Measurements from ENCODE around the gene LAMP1.

DNA sequence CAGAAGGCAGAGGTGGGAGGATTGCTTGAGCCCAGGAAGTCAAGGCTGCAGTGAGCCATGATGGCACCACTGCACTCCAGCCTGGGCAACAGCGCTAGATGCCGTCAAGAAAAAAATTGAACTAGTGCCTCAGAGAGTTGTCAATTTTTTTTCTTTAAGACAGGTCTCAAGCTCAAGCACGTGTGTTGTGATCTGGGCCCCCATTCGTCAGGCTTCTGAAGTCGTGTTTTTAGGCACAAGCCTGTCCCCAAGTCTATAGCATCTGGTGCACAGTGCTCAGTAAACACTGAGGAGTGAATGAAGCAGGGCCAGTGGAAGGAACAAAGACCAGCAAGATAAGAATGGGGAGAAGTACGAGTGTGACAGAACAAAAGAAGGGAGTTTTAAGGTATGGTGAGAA is 23.7 kb upstream of the LAMP1 start:
- TF ChIP-seq, protein P1, sequence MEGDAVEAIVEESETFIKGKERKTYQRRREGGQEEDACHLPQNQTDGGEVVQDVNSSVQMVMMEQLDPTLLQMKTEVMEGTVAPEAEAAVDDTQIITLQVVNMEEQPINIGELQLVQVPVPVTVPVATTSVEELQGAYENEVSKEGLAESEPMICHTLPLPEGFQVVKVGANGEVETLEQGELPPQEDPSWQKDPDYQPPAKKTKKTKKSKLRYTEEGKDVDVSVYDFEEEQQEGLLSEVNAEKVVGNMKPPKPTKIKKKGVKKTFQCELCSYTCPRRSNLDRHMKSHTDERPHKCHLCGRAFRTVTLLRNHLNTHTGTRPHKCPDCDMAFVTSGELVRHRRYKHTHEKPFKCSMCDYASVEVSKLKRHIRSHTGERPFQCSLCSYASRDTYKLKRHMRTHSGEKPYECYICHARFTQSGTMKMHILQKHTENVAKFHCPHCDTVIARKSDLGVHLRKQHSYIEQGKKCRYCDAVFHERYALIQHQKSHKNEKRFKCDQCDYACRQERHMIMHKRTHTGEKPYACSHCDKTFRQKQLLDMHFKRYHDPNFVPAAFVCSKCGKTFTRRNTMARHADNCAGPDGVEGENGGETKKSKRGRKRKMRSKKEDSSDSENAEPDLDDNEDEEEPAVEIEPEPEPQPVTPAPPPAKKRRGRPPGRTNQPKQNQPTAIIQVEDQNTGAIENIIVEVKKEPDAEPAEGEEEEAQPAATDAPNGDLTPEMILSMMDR (conservative IDR thresholded peaks at IDR 0.05; ENCODE audit: low read depth, low read length), result no peak
- TF ChIP-seq RAD21 (IDR thresholded peaks at IDR 0.05; ENCODE audit: low read length) (no peak), POLR2A (IDR thresholded peaks at IDR 0.05; ENCODE audit: low read depth, low read length) (no peak), BHLHE40 (IDR thresholded peaks at IDR 0.05; ENCODE audit: low read depth, low read length) (no peak), SMC3 (IDR thresholded peaks at IDR 0.05; ENCODE audit: low read depth, low read length) (no peak), RFX5 (IDR thresholded peaks at IDR 0.05; ENCODE audit: low read depth, low read length) (no peak)
